DND-41 (cell line): ENCODE data around the gene HEXA.
A peak's percentile ranks its signal among the peaks of the same experiment; 100 is the strongest.

Experiments used
- ATAC-seq: fragments of 200-7000 bp; cut with Tn5 transposase; 3 replicates; pipeline ENCODE4 v1.9.1; 2021; ENCODE audit warnings: low read depth; ENCODE audit not compliant: insufficient read depth
- DNase-seq: peaks from one replicate; pipeline ENCODE4 v3.0.0-alpha.2; 2020
- H2AFZ ChIP-seq: 2 replicates; pipeline ENCODE4 v1.6.0; 2012; ENCODE audit warnings: low read depth, low read length
- H3K27ac ChIP-seq: 2 replicates; pipeline ENCODE4 v1.5.1; 2012; ENCODE audit warnings: low read length, inconsistent platforms
- H3K27me3 ChIP-seq: fragments of 200-600 bp; sonication (generic); 2 replicates; pipeline ENCODE4 v1.6.0; 2012; ENCODE audit warnings: low read length, mild to moderate bottlenecking, inconsistent platforms; ENCODE audit not compliant: insufficient read depth, poor library complexity
- H3K36me3 ChIP-seq: 2 replicates; pipeline ENCODE4 v1.5.1; 2012; ENCODE audit warnings: low read length, inconsistent platforms; ENCODE audit not compliant: insufficient read depth
- H3K4me1 ChIP-seq: 2 replicates; pipeline ENCODE4 v1.5.1; 2012; ENCODE audit warnings: mild to moderate bottlenecking, low read length; ENCODE audit not compliant: insufficient read depth
- H3K4me2 ChIP-seq: 2 replicates; pipeline ENCODE4 v1.6.0; 2012; ENCODE audit warnings: mild to moderate bottlenecking, moderate library complexity, low read length, inconsistent platforms; ENCODE audit not compliant: insufficient read depth
- H3K4me3 ChIP-seq, 2 experiments: fragments of 200-600 bp in 1 of 2; shearing (Covaris generic) in 1 of 2; 2 replicates each; pipeline ENCODE4 v1.5.1; 2012 to 2016; ENCODE audit warnings: inconsistent platforms in 2 of 2, low read length in 2 of 2, mild to moderate bottlenecking in 2 of 2, low read depth in 1 of 2, moderate library complexity in 1 of 2
- H3K79me2 ChIP-seq: 2 replicates; pipeline ENCODE4 v1.6.0; 2012; ENCODE audit warnings: low read length, inconsistent platforms; ENCODE audit not compliant: insufficient read depth
- H3K9ac ChIP-seq: 2 replicates; pipeline ENCODE4 v1.6.0; 2012; ENCODE audit warnings: low read depth, mild to moderate bottlenecking, inconsistent platforms, low read length, moderate library complexity
- H3K9me3 ChIP-seq: 2 replicates; pipeline ENCODE4 v1.5.1; 2012; ENCODE audit warnings: low read length, moderate library complexity, mild to moderate bottlenecking, inconsistent platforms; ENCODE audit not compliant: insufficient read depth, severe bottlenecking
- H4K20me1 ChIP-seq: 2 replicates; pipeline ENCODE4 v1.6.0; 2012; ENCODE audit warnings: low read length; ENCODE audit not compliant: insufficient read depth
- EZH2 ChIP-seq: IDR thresholded peaks from 3 replicates; pipeline ENCODE4 v1.6.1; 2012; ENCODE audit warnings: borderline replicate concordance, low read depth, mild to moderate bottlenecking, moderate library complexity, low read length, inconsistent platforms; ENCODE audit not compliant: severe bottlenecking
- TF ChIP-seq, protein P1 (sequence below): IDR thresholded peaks from 2 replicates; pipeline ENCODE4 v1.5.1; 2012; ENCODE audit warnings: borderline replicate concordance, low read length, moderate library complexity, mild to moderate bottlenecking; ENCODE audit not compliant: poor library complexity, severe bottlenecking; ENCODE audit errors: extremely low read depth

Gene HEXA

GRCh38 chr15:72377331-72377730 lies 1.5 kb upstream of the HEXA start:
- Histone ChIP-seq H3K9me3 (no peaks in the 10 kb centered on the region), H3K27ac (no peak overlapping the region), H3K36me3 (no peaks in the 10 kb centered on the region), H3K9ac (no peak overlapping the region), H4K20me1 (no peaks in the 10 kb centered on the region), H3K4me2 (0 out of 2 replicates have a peak overlapping the region, but pooled peaks have one; percentile 86), H3K27me3 (no peaks in the 10 kb centered on the region), H3K4me1 (peaks cover 36% of the 10 kb centered on the region), H2AFZ (no peak overlapping the region), H3K4me3 (no peak overlapping the region), H3K79me2 (peaks cover 34% of the 10 kb centered on the region)
- ATAC-seq (no peak), DNase-seq (no peak)
- TF ChIP-seq, protein P1, sequence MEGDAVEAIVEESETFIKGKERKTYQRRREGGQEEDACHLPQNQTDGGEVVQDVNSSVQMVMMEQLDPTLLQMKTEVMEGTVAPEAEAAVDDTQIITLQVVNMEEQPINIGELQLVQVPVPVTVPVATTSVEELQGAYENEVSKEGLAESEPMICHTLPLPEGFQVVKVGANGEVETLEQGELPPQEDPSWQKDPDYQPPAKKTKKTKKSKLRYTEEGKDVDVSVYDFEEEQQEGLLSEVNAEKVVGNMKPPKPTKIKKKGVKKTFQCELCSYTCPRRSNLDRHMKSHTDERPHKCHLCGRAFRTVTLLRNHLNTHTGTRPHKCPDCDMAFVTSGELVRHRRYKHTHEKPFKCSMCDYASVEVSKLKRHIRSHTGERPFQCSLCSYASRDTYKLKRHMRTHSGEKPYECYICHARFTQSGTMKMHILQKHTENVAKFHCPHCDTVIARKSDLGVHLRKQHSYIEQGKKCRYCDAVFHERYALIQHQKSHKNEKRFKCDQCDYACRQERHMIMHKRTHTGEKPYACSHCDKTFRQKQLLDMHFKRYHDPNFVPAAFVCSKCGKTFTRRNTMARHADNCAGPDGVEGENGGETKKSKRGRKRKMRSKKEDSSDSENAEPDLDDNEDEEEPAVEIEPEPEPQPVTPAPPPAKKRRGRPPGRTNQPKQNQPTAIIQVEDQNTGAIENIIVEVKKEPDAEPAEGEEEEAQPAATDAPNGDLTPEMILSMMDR = no peak

DNA sequence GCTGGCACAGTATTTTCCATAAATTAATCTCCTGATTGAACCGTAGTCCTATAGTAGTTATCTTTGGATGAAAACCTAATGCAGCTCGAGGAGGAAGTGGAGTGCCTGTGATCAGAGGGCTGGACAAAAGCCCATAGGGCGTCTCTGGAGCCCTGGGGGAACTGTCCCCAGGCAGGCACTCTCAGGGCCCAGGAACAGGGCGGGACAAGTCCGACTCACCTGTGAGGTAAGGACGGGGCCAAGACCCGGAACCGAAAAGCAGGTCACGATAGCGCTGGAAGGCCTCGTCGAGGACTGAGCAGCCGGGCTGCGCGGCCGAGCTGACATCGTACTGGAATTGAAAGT lies 341 bp downstream of the HEXA start:
- Histone ChIP-seq H3K36me3 (no peaks in the 10 kb centered on the region; the same call in none of the 2 replicates), H3K79me2 (peaks cover 50% of the 10 kb centered on the region), H3K9me3 (no peaks in the 10 kb centered on the region), H3K4me2 (peak overlapping the region; percentile 86), H4K20me1 (peaks cover 3% of the 10 kb centered on the region; the same call in 1 of the 2 replicates), H3K27ac (peak overlapping the region; percentile 74), H3K9ac (peak overlapping the region; percentile 80), H2AFZ (peak overlapping the region; percentile 89), H3K4me3 (peak overlapping the region; percentile 92 to 96), H3K4me1 (peaks cover 36% of the 10 kb centered on the region), H3K27me3 (no peaks in the 10 kb centered on the region)
- no peak for DNase-seq
- peak; percentile 62 for ATAC-seq
- TF ChIP-seq EZH2 = no peak
- TF ChIP-seq, protein P1 = no peak

- peaks cover 40% of the 10 kb centered on the region for H3K4me1 ChIP-seq
Observed at GRCh38 chr15:72372361-72372760, 3.5 kb downstream of the HEXA start.

More at GRCh38 chr15:72372361-72372760, 3.5 kb downstream of the HEXA start:
- Histone ChIP-seq H3K4me2 (no peak overlapping the region), H3K9ac (no peak overlapping the region), H3K27me3 (no peaks in the 10 kb centered on the region), H3K9me3 (no peaks in the 10 kb centered on the region), H2AFZ (no peak overlapping the region), H3K4me3 (no peak overlapping the region), H3K27ac (no peak overlapping the region), H3K36me3 (peaks cover 6% of the 10 kb centered on the region), H3K79me2 (peaks cover 73% of the 10 kb centered on the region), H4K20me1 (peaks cover 14% of the 10 kb centered on the region; the same call in 1 of the 2 replicates)
- DNase-seq = no peak
- no peak for TF ChIP-seq EZH2
- TF ChIP-seq, protein P1 = no peak
- ATAC-seq = no peak
